Heart right ventricle (tissue), 16 donors: ENCODE data around the gene SYNGR4. TPM values are rescaled to one million over a fixed set of nuclear protein-coding genes. Genes with fewer than 3 reads are reported as not detected.

Experiments used
- ATAC-seq, 8 donors: fragments of 200-7000 bp; cut with Tn5 transposase; one replicate each; pipeline ENCODE4 v1.9.1; 2020; ENCODE audit warnings: mild to moderate bottlenecking in 8 of 8, moderate library complexity in 8 of 8, moderate number of reproducible peaks in 1 of 8
- DNase-seq, 2 donors: peaks; one replicate each; pipeline ENCODE4 v3.0.0-alpha.2; 2020
- H3K27ac ChIP-seq, 10 donors: fragments of 200-600 bp; sonication (generic) in 2 of 10; one replicate each; pipeline versions ENCODE4 v1.5.0 to v1.8.0; 2020 to 2022; ENCODE audit warnings: mild to moderate bottlenecking in 3 of 10
- H3K27me3 ChIP-seq, 7 donors: fragments of 200-600 bp; one replicate each; pipeline ENCODE4 v1.8.0; 2021 to 2022; ENCODE audit warnings: mild to moderate bottlenecking in 2 of 7
- H3K36me3 ChIP-seq, 9 donors: fragments of 200-600 bp; sonication (generic) in 1 of 9; one replicate each; pipeline versions ENCODE4 v1.5.0 to v1.8.0; 2020 to 2022; ENCODE audit warnings: mild to moderate bottlenecking in 2 of 9
- H3K4me1 ChIP-seq, 9 donors: fragments of 200-600 bp; sonication (generic) in 1 of 9; one replicate each; pipeline versions ENCODE4 v1.5.0 to v1.8.0; 2020 to 2022; ENCODE audit warnings: mild to moderate bottlenecking in 4 of 9
- H3K4me3 ChIP-seq, 10 donors: fragments of 200-600 bp; sonication (generic) in 2 of 10; one replicate each; pipeline versions ENCODE4 v1.5.0 to v1.8.0; 2020 to 2022; ENCODE audit warnings: mild to moderate bottlenecking in 7 of 10, moderate library complexity in 2 of 10
- H3K9me3 ChIP-seq, 11 donors: fragments of 200-600 bp in 10 of 11; sonication (generic) in 2 of 11; one replicate each; pipeline versions ENCODE4 v1.5.0 to v1.8.0; 2013 to 2022; ENCODE audit warnings: mild to moderate bottlenecking in 2 of 11, control low read depth in 1 of 11, moderate library complexity in 1 of 11
- CTCF ChIP-seq, 9 donors: fragments of 200-600 bp; sonication (generic) in 2 of 9; IDR thresholded peaks; one replicate each; pipeline versions ENCODE4 v1.5.0 to v1.8.0; 2021 to 2022; ENCODE audit warnings: antibody characterized with exemption in 9 of 9, mild to moderate bottlenecking in 5 of 9, moderate library complexity in 1 of 9
- WGBS, 2 donors: extraction: QIAGEN DNeasy Blood & Tissue Kit; methylation state at CpG; one replicate each; pipeline ENCODE4 v1.1.7; 2013; ENCODE audit warnings: inconsistent platforms in 1 of 2; 5-methylcytosine and 5-hydroxymethylcytosine counted together
- intact Hi-C, 10 donors: fragments of 100-400 bp; cut with DNase I; formaldehyde crosslinking; loops; one replicate each; pipeline versions ENCODE4 v1.11.1 to v1.14.2; 2022
- polyA plus RNA-seq, 2 donors: library from polyadenylated mRNA; stranded (reverse); fragments of 200-250 nt; gene quantifications; one replicate each; pipeline ENCODE4 v1.2.3, GENCODE V29; 2013
- total RNA-seq, 10 donors: library from RNA; stranded (reverse); fragmentation: NEBNext Ultra II Directional in 3 of 10; extraction: Animal tissue kit (Norgen Biotek cat#: 25700) in 3 of 10; gene quantifications; one replicate each; pipeline versions ENCODE4 v1.2.1 to v1.2.4, GENCODE V29; 2021 to 2023
- donor health status: Arrhythmogenic right ventricular cardiomyopathy.
- donor health status: ischemic (EF 13 %, LVEDD 7.1; RV severe dilation, severe dysfunction).
- donor health status: healthy with polysubstance abuse.
- donor health status: DM: no; HTN: yes; CAD: no.
- donor health status: DM: no; HTN: no; CAD: no.
- donor health status: ischemic (EF 25% LVEDD 6.9; RV normal size, moderate dysfunction).
- donor health status: ischemic (EF 25% LVEDD 5.7; RV mildly dilated, moderate dysfunction).
- donor health status: healthy.
- donor health status: DM: yes; HTN: yes; CAD: no.
- donor health status: Ischemic cardiomyopathy.
- donor health status: ischemic (EF 35%, LVEDD 5.7; RV mildly dilated, moderate dysfunction).
- donor health status: nonischemic (EF 11% LVEDD 7.7; RV severe dilation, severe dysfunction).
- donor health status: DM: yes; HTN: yes; CAD: no.
- donor health status: PGD.
- donor health status: ischemic (EF 29% LVEDD 5.4; RV normal size, mild dysfunction).
- donor health status: nonischemic (EF 23%, LVEDD 6.1; RV moderate dilation, normal function).

The SYNGR4 gene
- total and polyA plus RNA-seq, 12 donors, result not detected

GRCh38 chr19:48403606-48404005, 39.4 kb downstream of the SYNGR4 start:
- H3K4me1 ChIP-seq, result peaks cover 0 to 20% (median 0%) of the 10 kb centered on the region in 9 donors
- intact Hi-C loops, result no loop called here
- no peak overlapping the region for H3K4me3 ChIP-seq
- H3K27ac ChIP-seq, result no peak overlapping the region
- TF ChIP-seq CTCF (IDR thresholded peaks at IDR 0.05), result no peak
- peaks cover 0 to 19% (median 0%) of the 10 kb centered on the region in 7 donors for H3K27me3 ChIP-seq
- no peaks in the 10 kb centered on the region for H3K36me3 ChIP-seq
- peak in 1 of 2 donors; percentile 69 for DNase-seq
- H3K9me3 ChIP-seq, result peaks cover 0 to 5% (median 0%) of the 10 kb centered on the region in 11 donors
- peak in 7 of 8 donors; percentile 31 to 64 (median 58) for ATAC-seq
- WGBS, 2 donors, result 28 to 32% methylated on average over 3 of the region's 3 CpGs

- intact Hi-C loops, result no loop called here
- no peak for ATAC-seq
- Histone ChIP-seq H3K36me3 (no peaks in the 10 kb centered on the region), H3K27me3 (peaks cover 0 to 12% (median 0%) of the 10 kb centered on the region in 7 donors), H3K27ac (no peak overlapping the region), H3K4me1 (peaks cover 0 to 6% (median 0%) of the 10 kb centered on the region in 9 donors), H3K4me3 (no peak overlapping the region), H3K9me3 (peaks cover 0 to 5% (median 0%) of the 10 kb centered on the region in 11 donors)
- no peak for DNase-seq
- TF ChIP-seq CTCF (IDR thresholded peaks at IDR 0.05), result no peak
- 91 to 92% methylated on average over 27 of the region's 27 CpGs for WGBS, 2 donors
Measured at GRCh38 chr19:48405010-48405659, 41.0 kb downstream of the SYNGR4 start.

- peaks cover 0 to 5% (median 0%) of the 10 kb centered on the region in 11 donors for H3K9me3 ChIP-seq
- TF ChIP-seq CTCF (IDR thresholded peaks at IDR 0.05), result no peak
- WGBS, 2 donors, result 76 to 84% methylated on average over 13 of the region's 13 CpGs
- intact Hi-C loops, result no loop called here
- no peak overlapping the region for H3K4me3 ChIP-seq
- no peaks in the 10 kb centered on the region for H3K36me3 ChIP-seq
- H3K27ac ChIP-seq, result no peak overlapping the region
- ATAC-seq (no peak), DNase-seq (no peak)
- H3K4me1 ChIP-seq, result no peaks in the 10 kb centered on the region
- H3K27me3 ChIP-seq, result peaks cover 0 to 12% (median 0%) of the 10 kb centered on the region in 7 donors
Measured at GRCh38 chr19:48405850-48406249, 41.7 kb downstream of the SYNGR4 start.

- Histone ChIP-seq H3K36me3 (no peaks in the 10 kb centered on the region), H3K27me3 (peaks cover 0 to 27% (median 9%) of the 10 kb centered on the region in 7 donors), H3K27ac (no peak overlapping the region), H3K4me3 (peak overlapping the region in 3 of 10 donors; percentile 27 to 33 (median 31)), H3K9me3 (no peaks in the 10 kb centered on the region), H3K4me1 (peaks cover 0 to 16% (median 6%) of the 10 kb centered on the region in 9 donors)
- 39 to 49% methylated on average over 24 of the region's 24 CpGs for WGBS, 2 donors
- TF ChIP-seq CTCF (IDR thresholded peaks at IDR 0.05), result no peak
- DNase-seq (no peak), ATAC-seq (no peak)
- intact Hi-C loops, result no loop called here
Measured at GRCh38 chr19:48413879-48414587, 49.9 kb downstream of the SYNGR4 start.
